ENCODE results near the gene ACER2.
A peak's percentile ranks its signal among the peaks of the same experiment; 100 is the strongest.
"Not testable (repeated sequence)": the region's sequence is repeated elsewhere in the genome, so short reads cannot be mapped to it uniquely, and the experiment has no call there.

The ACER2 gene

DNA sequence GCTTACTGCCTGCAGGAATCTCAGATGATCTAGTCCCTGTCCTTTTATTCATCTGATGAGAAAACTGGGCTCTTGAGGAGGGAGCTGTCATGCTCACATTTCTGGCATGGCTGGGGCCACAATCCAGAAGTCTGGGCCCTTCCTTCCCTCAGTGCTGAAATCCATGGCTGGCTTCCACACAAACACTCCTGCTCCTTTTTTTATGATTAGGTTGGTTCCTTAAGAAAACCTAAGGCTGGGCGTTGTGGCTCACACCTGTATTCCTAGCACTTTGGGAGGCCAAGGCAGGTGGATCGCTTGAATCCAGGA is 1.3 kb downstream of the ACER2 start:
- no peak for DNase-seq (ENCODE audit: insufficient read length)
- TF ChIP-seq TAF1 (IDR thresholded peaks at IDR 0.05; ENCODE audit: borderline replicate concordance, low read depth, low read length) (no peak), POLR2AphosphoS5 (IDR thresholded peaks at IDR 0.05; ENCODE audit: low read depth, low read length) (no peak), POLR2A (IDR thresholded peaks at IDR 0.05; ENCODE audit: low read depth, low read length) (no peak)
- no peak for FAIRE-seq

DNA sequence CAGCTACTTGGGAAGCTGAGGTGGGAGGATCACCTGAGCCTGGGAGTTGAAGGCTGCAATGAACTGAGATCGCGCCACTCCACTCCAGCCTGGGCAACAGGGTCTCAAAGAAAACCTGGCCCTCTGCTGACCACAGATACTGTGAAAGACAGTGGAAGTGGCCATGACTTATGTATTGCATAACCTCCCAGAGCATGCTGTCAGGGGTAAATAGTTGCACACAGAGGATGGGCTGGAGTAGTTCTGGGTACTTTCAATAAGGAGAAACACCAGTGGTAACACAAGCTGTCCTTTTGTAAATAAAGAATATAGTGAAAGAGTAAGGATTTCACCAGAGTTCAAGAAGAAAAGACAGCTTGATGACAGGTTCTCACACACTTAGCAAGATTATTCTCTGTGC is 1.8 kb downstream of the ACER2 start:
- FAIRE-seq (no peak), DNase-seq (ENCODE audit: insufficient read length) (no peak)
- no peak for TF ChIP-seq POLR2AphosphoS5 (IDR thresholded peaks at IDR 0.05; ENCODE audit: low read depth, low read length)
- no peak for TF ChIP-seq POLR2A (IDR thresholded peaks at IDR 0.05; ENCODE audit: low read depth, low read length)
- no peak for TF ChIP-seq TAF1 (IDR thresholded peaks at IDR 0.05; ENCODE audit: borderline replicate concordance, low read depth, low read length)

DNA sequence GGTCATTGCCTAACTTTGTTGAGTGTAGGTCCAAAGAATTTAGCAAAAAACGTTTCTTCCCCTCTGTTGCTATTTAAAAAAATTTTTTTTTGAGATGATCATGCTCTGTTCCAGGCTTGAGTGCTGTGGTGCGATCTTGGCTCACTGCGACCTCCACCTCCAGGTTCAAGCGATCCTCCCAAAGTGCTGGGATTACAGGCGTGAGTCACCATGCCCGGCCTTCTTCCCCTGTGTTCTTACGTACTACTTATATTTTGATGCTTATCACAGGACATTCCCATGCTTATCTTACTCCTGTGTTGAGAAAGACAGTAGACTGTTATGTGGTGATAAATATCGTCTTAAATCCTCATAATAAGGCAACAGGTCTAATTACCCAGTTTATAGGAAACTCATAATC is 2.5 kb downstream of the ACER2 start:
- TF ChIP-seq POLR2AphosphoS5 (IDR thresholded peaks at IDR 0.05; ENCODE audit: low read depth, low read length) (no peak), POLR2A (IDR thresholded peaks at IDR 0.05; ENCODE audit: low read depth, low read length) (no peak), TAF1 (IDR thresholded peaks at IDR 0.05; ENCODE audit: borderline replicate concordance, low read depth, low read length) (no peak)
- DNase-seq (ENCODE audit: insufficient read length) = no peak
- no peak for FAIRE-seq

DNA sequence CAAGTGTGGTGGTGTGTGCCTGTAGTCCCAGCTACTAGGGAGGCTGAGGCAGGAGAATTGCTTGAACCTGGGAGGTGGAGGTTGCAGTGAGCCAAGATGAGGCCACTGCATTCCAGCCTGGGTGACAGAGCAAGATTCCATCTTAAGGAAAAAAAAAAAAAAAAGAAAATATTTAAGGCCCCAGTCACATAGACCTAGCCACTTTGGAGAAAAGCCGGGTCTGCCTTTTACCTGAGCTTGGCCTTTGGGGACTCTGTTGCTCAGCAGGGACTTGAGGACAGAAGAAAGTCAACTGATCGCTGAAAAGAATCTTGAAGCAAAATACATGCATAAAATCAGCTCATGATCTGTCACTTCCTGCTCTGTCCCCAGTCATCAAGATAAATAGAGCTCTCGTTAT is 4.6 kb downstream of the ACER2 start:
- not testable (repeated sequence) for FAIRE-seq; DNase-seq (ENCODE audit: insufficient read length)

DNA sequence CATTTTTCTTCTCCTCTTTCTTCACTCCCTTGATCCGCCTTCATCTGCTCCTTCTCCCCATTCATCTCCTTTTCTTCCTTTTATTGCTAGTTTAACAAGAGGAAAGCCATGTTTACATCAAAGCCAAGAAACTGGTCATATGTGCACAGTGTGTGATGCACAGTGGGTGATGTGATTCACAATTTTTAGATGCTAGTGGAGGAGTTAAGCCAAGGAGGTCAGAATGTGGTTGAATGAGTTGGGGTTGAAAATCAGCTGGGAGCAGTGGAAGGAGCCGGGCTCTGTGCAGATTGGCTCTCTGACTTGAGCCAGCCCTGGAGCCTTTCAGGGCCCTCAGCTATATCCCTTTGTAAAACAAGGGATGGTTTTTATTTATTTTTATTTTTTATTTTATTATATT is 7.3 kb downstream of the ACER2 start:
- FAIRE-seq (no peak), DNase-seq (ENCODE audit: insufficient read length) (no peak)
- no peak for TF ChIP-seq TAF1 (IDR thresholded peaks at IDR 0.05; ENCODE audit: borderline replicate concordance, low read depth, low read length)
- TF ChIP-seq POLR2A (IDR thresholded peaks at IDR 0.05; ENCODE audit: low read depth, low read length) = no peak
- no peak for TF ChIP-seq POLR2AphosphoS5 (IDR thresholded peaks at IDR 0.05; ENCODE audit: low read depth, low read length)

DNA sequence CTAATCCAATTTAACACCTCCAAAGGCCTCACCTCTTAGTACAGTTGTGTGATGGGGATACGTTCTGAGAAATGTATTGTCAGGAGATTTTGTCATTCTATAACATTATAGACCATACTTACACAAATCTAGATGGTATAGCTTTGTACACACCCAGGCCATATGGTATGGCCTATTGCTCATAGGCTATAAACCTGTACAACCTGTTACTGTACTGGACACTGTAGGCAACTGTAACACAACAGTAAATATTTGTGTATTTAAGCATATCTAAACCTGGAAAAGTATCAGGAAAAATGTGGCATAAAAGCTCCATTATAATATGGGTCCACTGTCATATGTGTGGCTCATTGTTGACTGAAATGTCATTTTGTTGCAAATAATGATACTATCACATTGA is 12.1 kb downstream of the ACER2 start:
- TF ChIP-seq POLR2A (IDR thresholded peaks at IDR 0.05; ENCODE audit: low read depth, low read length) (no peak), POLR2AphosphoS5 (IDR thresholded peaks at IDR 0.05; ENCODE audit: low read depth, low read length) (no peak), TAF1 (IDR thresholded peaks at IDR 0.05; ENCODE audit: borderline replicate concordance, low read depth, low read length) (no peak)
- peak; percentile 50 for FAIRE-seq
- no peak for DNase-seq (ENCODE audit: insufficient read length)

- TF ChIP-seq POLR2AphosphoS5 (IDR thresholded peaks at IDR 0.05; ENCODE audit: low read depth, low read length) (no peak), TAF1 (IDR thresholded peaks at IDR 0.05; ENCODE audit: borderline replicate concordance, low read depth, low read length) (no peak), POLR2A (IDR thresholded peaks at IDR 0.05; ENCODE audit: low read depth, low read length) (no peak)
- no peak for DNase-seq (ENCODE audit: insufficient read length)
- FAIRE-seq = no peak
Observed at GRCh38 chr9:19423163-19423562, 14.4 kb downstream of the ACER2 start.

DNA sequence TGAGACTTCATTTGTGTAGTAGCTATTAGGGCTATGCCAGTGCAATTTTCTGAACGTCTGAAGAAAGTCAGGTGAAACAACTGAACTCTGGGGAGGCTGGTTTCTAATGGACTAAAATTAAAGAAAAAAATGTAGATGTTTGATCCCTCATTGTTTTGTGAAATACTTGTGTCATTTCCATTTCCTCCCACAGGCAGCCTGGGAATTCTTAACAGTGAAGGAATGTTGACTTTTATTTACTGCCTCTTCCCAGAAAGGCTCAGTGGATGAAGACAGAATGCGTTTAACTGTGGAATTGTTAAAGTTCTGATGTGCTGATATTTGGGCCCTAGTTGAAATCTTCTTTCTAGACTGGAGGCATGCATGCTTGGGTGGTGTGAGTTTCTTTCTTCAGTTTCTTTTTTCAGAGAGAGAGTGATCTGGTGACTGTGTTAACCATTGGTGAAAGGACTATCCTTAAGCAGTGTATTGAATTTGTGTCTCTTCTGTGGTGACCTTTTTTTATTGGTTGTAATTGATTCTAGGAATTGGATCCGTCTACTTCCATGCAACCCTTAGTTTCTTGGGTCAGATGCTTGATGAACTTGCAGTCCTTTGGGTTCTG is 15.5 kb downstream of the ACER2 start:
- TF ChIP-seq POLR2A (IDR thresholded peaks at IDR 0.05; ENCODE audit: low read depth, low read length) (no peak), POLR2AphosphoS5 (IDR thresholded peaks at IDR 0.05; ENCODE audit: low read depth, low read length) (no peak), TAF1 (IDR thresholded peaks at IDR 0.05; ENCODE audit: borderline replicate concordance, low read depth, low read length) (no peak)
- FAIRE-seq (peak; percentile 17), DNase-seq (ENCODE audit: insufficient read length) (no peak)

- DNase-seq (ENCODE audit: insufficient read length) (no peak), FAIRE-seq (no peak)
- TF ChIP-seq POLR2AphosphoS5 (IDR thresholded peaks at IDR 0.05; ENCODE audit: low read depth, low read length) = no peak
- no peak for TF ChIP-seq TAF1 (IDR thresholded peaks at IDR 0.05; ENCODE audit: borderline replicate concordance, low read depth, low read length)
- no peak for TF ChIP-seq POLR2A (IDR thresholded peaks at IDR 0.05; ENCODE audit: low read depth, low read length)
Observed at GRCh38 chr9:19429595-19429994, 20.8 kb downstream of the ACER2 start.

GRCh38 chr9:19430201-19430760 is 21.5 kb downstream of the ACER2 start:
- TF ChIP-seq POLR2AphosphoS5 (IDR thresholded peaks at IDR 0.05; ENCODE audit: low read depth, low read length) = no peak
- no peak for TF ChIP-seq TAF1 (IDR thresholded peaks at IDR 0.05; ENCODE audit: borderline replicate concordance, low read depth, low read length)
- no peak for TF ChIP-seq POLR2A (IDR thresholded peaks at IDR 0.05; ENCODE audit: low read depth, low read length)
- FAIRE-seq (no peak), DNase-seq (ENCODE audit: insufficient read length) (no peak)

DNA sequence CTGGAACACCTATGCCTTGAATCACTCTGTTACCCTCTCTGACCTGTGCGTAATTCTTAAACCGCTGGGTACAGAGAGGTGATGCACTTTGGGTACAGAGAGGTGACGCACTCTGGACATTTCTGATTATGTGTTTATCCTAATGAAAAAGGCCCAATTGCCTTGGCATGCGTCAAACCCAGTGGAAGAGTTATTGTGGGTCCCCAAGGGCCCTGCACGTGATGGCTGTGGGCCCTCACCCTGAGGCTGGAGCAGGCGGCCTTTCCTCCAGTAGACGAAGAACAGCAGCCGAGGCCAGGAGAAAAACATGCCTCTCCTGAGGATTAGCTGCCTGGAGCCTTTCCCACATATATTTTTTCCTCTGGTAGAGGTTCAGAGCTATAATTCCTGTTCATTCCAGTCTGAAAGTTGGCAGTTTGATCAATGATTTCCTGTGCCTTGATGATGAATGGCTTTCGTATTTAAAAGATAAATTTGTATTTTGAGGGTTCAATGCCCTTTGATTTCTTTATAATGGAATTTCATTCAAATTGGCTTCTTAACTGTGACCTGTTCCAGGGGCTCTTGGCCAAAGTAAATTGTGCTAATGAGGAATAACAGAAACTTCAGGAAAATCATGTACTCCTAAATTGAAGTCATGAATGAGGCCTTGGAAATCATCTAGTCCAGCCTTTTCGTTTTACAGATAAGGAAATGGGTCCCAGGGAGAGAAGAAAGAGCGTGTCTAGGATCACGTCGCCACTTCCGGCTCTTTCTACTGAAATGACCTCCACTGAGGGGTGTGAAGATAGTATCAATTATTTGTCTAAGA is 22.8 kb downstream of the ACER2 start:
- DNase-seq (ENCODE audit: insufficient read length) (no peak), FAIRE-seq (no peak)
- TF ChIP-seq POLR2AphosphoS5 (IDR thresholded peaks at IDR 0.05; ENCODE audit: low read depth, low read length) (no peak), TAF1 (IDR thresholded peaks at IDR 0.05; ENCODE audit: borderline replicate concordance, low read depth, low read length) (no peak), POLR2A (IDR thresholded peaks at IDR 0.05; ENCODE audit: low read depth, low read length) (no peak)

DNA sequence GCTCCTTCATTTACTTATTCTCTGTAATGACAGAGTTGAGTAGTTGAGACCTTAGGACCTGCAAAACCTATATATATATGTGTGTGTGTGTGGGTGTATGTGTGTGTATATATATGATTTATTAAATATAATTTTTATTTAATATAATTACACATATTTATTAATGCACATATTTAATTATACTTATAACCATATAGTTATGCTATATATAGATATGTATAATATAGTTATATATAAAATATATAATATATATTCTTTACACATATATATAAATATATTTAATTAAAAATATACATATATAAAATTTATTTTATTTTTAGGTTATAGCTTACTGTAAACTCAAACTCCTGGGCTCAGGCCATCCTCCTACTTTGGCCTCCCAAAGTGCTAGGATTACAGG is 23.7 kb downstream of the ACER2 start:
- FAIRE-seq = no peak
- no peak for DNase-seq (ENCODE audit: insufficient read length)
- TF ChIP-seq POLR2A (IDR thresholded peaks at IDR 0.05; ENCODE audit: low read depth, low read length) (no peak), POLR2AphosphoS5 (IDR thresholded peaks at IDR 0.05; ENCODE audit: low read depth, low read length) (no peak), TAF1 (IDR thresholded peaks at IDR 0.05; ENCODE audit: borderline replicate concordance, low read depth, low read length) (no peak)

- FAIRE-seq; DNase-seq (ENCODE audit: insufficient read length): not testable (repeated sequence)
Observed at GRCh38 chr9:19433729-19434128, 24.9 kb downstream of the ACER2 start.
